Right atrium auricular region (tissue), 2 donors: ENCODE results near the gene HIPK4. TPM values are rescaled to one million over a fixed set of nuclear protein-coding genes. Genes with fewer than 3 reads are reported as not detected.

ENCODE experiments used
- DNase-seq: peaks from one replicate; pipeline ENCODE4 v3.0.0-alpha.2; 2019; ENCODE audit warnings: low spot score
- H3K27ac ChIP-seq, 2 donors: fragments of 200-600 bp; sonication (generic); 1 replicate in 1 of 2; 2 replicates in 1 of 2; pipeline ENCODE4 v1.5.1; 2016 to 2019
- H3K27me3 ChIP-seq, 2 donors: fragments of 200-600 bp; sonication (generic); one replicate each; pipeline versions ENCODE4 v1.5.1 to v1.6.0; 2017 to 2019
- H3K36me3 ChIP-seq: fragments of 200-600 bp; sonication (generic); one replicate; pipeline ENCODE4 v1.5.1; 2016
- H3K4me1 ChIP-seq, 2 donors: fragments of 200-600 bp; sonication (generic); one replicate each; pipeline versions ENCODE4 v1.5.1 to v1.6.0; 2017 to 2019
- H3K4me3 ChIP-seq, 2 donors: fragments of 200-600 bp; sonication (generic); 1 replicate in 1 of 2; 2 replicates in 1 of 2; pipeline ENCODE4 v1.5.1; 2017 to 2019; ENCODE audit warnings: mild to moderate bottlenecking in 1 of 2, moderate library complexity in 1 of 2
- H3K9me3 ChIP-seq, 2 donors: fragments of 200-600 bp; sonication (generic); one replicate each; pipeline ENCODE4 v1.5.1; 2019
- total RNA-seq, 2 donors: library from RNA; depleted of rRNA; stranded (reverse); fragments of >200 nt; gene quantifications; one replicate each; pipeline ENCODE4 v1.1.0, GENCODE V29; 2016
- TF ChIP-seq, protein P1 (sequence below), 2 donors: fragments of 200-600 bp; sonication (generic); IDR thresholded peaks; one replicate each; pipeline ENCODE4 v1.5.1; 2019; ENCODE audit warnings: antibody characterized with exemption in 2 of 2

HIPK4 gene
- total RNA-seq, 2 donors from 2014 or later: 1.0 TPM; not detected in 1

- Histone ChIP-seq H3K4me1 (peaks cover 0 to 63% of the 10 kb centered on the region in 2 donors), H3K27ac (peak overlapping the region; percentile 98 to 100), H3K4me3 (peak overlapping the region in 1 of 2 donors; percentile 64), H3K27me3 (no peaks in the 10 kb centered on the region), H3K36me3 (peaks cover 22% of the 10 kb centered on the region), H3K9me3 (no peaks in the 10 kb centered on the region)
- TF ChIP-seq, protein P1, sequence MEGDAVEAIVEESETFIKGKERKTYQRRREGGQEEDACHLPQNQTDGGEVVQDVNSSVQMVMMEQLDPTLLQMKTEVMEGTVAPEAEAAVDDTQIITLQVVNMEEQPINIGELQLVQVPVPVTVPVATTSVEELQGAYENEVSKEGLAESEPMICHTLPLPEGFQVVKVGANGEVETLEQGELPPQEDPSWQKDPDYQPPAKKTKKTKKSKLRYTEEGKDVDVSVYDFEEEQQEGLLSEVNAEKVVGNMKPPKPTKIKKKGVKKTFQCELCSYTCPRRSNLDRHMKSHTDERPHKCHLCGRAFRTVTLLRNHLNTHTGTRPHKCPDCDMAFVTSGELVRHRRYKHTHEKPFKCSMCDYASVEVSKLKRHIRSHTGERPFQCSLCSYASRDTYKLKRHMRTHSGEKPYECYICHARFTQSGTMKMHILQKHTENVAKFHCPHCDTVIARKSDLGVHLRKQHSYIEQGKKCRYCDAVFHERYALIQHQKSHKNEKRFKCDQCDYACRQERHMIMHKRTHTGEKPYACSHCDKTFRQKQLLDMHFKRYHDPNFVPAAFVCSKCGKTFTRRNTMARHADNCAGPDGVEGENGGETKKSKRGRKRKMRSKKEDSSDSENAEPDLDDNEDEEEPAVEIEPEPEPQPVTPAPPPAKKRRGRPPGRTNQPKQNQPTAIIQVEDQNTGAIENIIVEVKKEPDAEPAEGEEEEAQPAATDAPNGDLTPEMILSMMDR (IDR thresholded peaks at IDR 0.05): no peak
- no peak for DNase-seq
Observed at GRCh38 chr19:40421993-40422747, 32.2 kb upstream of the HIPK4 start.

DNA sequence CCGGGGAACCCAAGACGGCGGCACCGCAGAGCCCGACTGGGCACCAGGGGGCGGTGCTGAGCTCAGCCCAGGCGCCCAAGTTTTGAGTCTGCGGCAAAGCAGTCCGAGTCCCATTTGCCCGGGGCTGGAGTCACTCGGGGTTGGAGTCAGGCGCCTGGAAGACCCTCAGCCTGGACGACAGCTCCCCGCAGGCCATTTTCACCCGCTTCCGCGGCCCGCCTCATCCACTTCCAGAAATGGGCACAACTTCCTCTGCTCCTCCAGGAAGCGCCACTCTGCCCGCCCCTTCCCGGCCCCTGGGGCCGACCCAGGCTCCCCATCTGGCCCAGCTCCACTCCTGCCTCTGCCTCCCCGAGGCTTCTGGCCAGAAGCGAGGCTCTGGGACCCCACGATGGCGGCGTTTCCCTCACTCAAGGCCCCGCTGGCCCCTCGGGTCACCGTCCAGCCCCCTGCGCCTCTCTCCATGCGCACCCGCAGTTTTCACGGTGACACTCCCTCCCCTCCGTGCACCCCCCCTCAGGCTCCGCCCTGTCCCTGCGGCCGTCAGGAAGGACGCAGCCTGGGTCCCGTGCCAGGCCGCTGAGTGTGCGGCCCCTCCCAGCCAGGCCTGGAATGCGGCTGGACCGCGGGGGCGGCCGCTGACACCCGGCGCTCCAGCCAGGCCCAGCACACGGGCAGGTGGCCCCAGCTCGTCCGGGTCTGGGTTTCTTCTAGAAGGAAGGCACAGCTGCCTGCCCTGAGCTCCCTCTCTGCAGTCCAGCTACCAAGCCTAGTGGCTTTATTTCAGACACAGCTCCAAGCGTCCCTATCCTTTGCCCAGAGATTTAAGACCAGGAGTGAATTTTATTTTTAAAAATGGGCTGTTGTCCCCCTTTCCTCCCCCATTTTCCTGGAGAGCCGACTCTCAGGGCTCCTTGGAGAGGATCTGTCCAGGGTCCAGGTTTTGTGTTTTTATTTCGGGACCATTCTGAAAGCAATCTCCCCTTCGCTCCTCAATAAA is 31.1 kb upstream of the HIPK4 start:
- Histone ChIP-seq H3K4me1 (peaks cover 0 to 58% of the 10 kb centered on the region in 2 donors), H3K36me3 (peaks cover 22% of the 10 kb centered on the region), H3K9me3 (no peaks in the 10 kb centered on the region), H3K4me3 (peak overlapping the region; percentile 50 to 64), H3K27me3 (no peaks in the 10 kb centered on the region), H3K27ac (peak overlapping the region; percentile 98 to 100)
- peak; percentile 95 for DNase-seq
- TF ChIP-seq, protein P1 (IDR thresholded peaks at IDR 0.05): peak; percentile 96 to 97

DNA sequence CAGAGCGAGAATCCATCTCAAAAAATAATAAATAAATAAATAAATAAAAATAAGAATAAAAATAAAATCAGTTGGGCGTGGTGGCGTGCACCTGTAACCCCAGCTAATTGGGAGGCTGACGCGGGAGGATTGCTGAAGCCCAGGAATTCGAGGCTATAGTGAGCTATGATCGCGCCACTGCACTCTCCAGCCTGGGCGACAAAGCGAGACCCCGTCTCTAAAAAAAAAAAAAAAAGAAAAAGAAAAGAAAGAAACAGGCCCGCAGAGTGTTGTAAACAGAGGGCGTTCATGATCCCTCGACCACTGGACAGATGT is 30.4 kb upstream of the HIPK4 start:
- Histone ChIP-seq H3K4me3 (peak overlapping the region; percentile 50 to 64), H3K27ac (peak overlapping the region; percentile 98 to 100), H3K9me3 (no peaks in the 10 kb centered on the region), H3K4me1 (peaks cover 0 to 58% of the 10 kb centered on the region in 2 donors), H3K27me3 (no peaks in the 10 kb centered on the region), H3K36me3 (peaks cover 22% of the 10 kb centered on the region)
- no peak for DNase-seq
- TF ChIP-seq, protein P1 (IDR thresholded peaks at IDR 0.05): no peak

GRCh38 chr19:40419780-40420179 is 29.8 kb upstream of the HIPK4 start:
- Histone ChIP-seq H3K9me3 (no peaks in the 10 kb centered on the region), H3K27ac (peak overlapping the region in 1 of 2 donors; percentile 100), H3K27me3 (no peaks in the 10 kb centered on the region), H3K36me3 (peaks cover 22% of the 10 kb centered on the region), H3K4me1 (peaks cover 0 to 60% of the 10 kb centered on the region in 2 donors), H3K4me3 (no peak overlapping the region)
- DNase-seq: no peak
- TF ChIP-seq, protein P1 (IDR thresholded peaks at IDR 0.05): no peak

- Histone ChIP-seq H3K27ac (no peak overlapping the region), H3K4me3 (no peak overlapping the region), H3K9me3 (no peaks in the 10 kb centered on the region), H3K27me3 (no peaks in the 10 kb centered on the region), H3K4me1 (peaks cover 0 to 58% of the 10 kb centered on the region in 2 donors), H3K36me3 (peaks cover 22% of the 10 kb centered on the region)
- no peak for DNase-seq
- TF ChIP-seq, protein P1 (IDR thresholded peaks at IDR 0.05): no peak
Observed at GRCh38 chr19:40419066-40419612, 29.2 kb upstream of the HIPK4 start.
